Mesendoderm (in vitro differentiated cells): ENCODE results near the gene CHSY3.

Experiments used
- DNase-seq: peaks from one replicate; pipeline ENCODE4 v3.0.0; 2013
- H2AK5ac ChIP-seq: 2 replicates; pipeline ENCODE4 v1.6.1; 2013; ENCODE audit warnings: low read length, inconsistent platforms
- H2BK120ac ChIP-seq: 2 replicates; pipeline ENCODE4 v1.6.1; 2013; ENCODE audit warnings: low read depth, mild to moderate bottlenecking, low read length, moderate library complexity, mixed read lengths
- H2BK15ac ChIP-seq: replicated peaks from 2 replicates; pipeline ENCODE4 v1.6.1; 2013; ENCODE audit warnings: low read depth, mild to moderate bottlenecking, moderate library complexity
- H2BK5ac ChIP-seq: 2 replicates; pipeline ENCODE4 v1.6.1; 2013; ENCODE audit warnings: low read length, inconsistent platforms
- H3K18ac ChIP-seq: 2 replicates; pipeline ENCODE4 v1.6.1; 2013; ENCODE audit warnings: mild to moderate bottlenecking, low read length, mixed read lengths
- H3K23ac ChIP-seq: one replicate; pipeline ENCODE4 v1.6.1; 2013; ENCODE audit warnings: low read length
- H3K27ac ChIP-seq: 2 replicates; pipeline ENCODE4 v1.5.1; 2013; ENCODE audit warnings: low read depth, mild to moderate bottlenecking, inconsistent platforms, low read length, moderate library complexity
- H3K27me3 ChIP-seq: 2 replicates; pipeline ENCODE4 v1.6.1; 2013; ENCODE audit warnings: low read length, control low read depth, mild to moderate bottlenecking, inconsistent platforms; ENCODE audit not compliant: insufficient read depth, poor library complexity
- H3K36me3 ChIP-seq: 2 replicates; pipeline ENCODE4 v1.6.1; 2013; ENCODE audit warnings: low read length, inconsistent platforms; ENCODE audit not compliant: control insufficient read depth, insufficient read depth
- H3K4ac ChIP-seq: one replicate; pipeline ENCODE4 v1.6.1; 2013; ENCODE audit warnings: low read depth, mild to moderate bottlenecking, low read length, moderate library complexity
- H3K4me1 ChIP-seq: 2 replicates; pipeline ENCODE4 v1.6.1; 2013; ENCODE audit warnings: low read depth, low read length, inconsistent platforms; ENCODE audit not compliant: control insufficient read depth
- H3K4me2 ChIP-seq: 2 replicates; pipeline ENCODE4 v1.6.1; 2013; ENCODE audit warnings: low read length
- H3K4me3 ChIP-seq: 2 replicates; pipeline ENCODE4 v1.5.1; 2013; ENCODE audit warnings: mild to moderate bottlenecking, low read length
- H3K56ac ChIP-seq: one replicate; pipeline ENCODE4 v1.6.1; 2013; ENCODE audit warnings: low read length
- H3K79me1 ChIP-seq: 2 replicates; pipeline ENCODE4 v1.6.1; 2013; ENCODE audit warnings: low read length, inconsistent platforms
- H3K79me2 ChIP-seq: 2 replicates; pipeline ENCODE4 v1.6.1; 2013; ENCODE audit warnings: mild to moderate bottlenecking, low read length; ENCODE audit not compliant: control insufficient read depth, insufficient read depth
- H3K9ac ChIP-seq: 2 replicates; pipeline ENCODE4 v1.6.1; 2013; ENCODE audit warnings: low read length, inconsistent platforms
- H4K5ac ChIP-seq: one replicate; pipeline ENCODE4 v1.6.1; 2013; ENCODE audit warnings: low read length
- H4K8ac ChIP-seq: one replicate; pipeline ENCODE4 v1.6.1; 2013; ENCODE audit warnings: low read depth, mild to moderate bottlenecking, control low read depth, low read length, moderate library complexity
- WGBS: extraction: QIAGEN DNeasy Blood & Tissue Kit; methylation state at CpG from one replicate; pipeline ENCODE4 v1.1.7; 2013; ENCODE audit warnings: low lambda C conversion rate, missing lambda C conversion rate; ENCODE audit not compliant: insufficient coverage; ENCODE audit errors: extremely low coverage; 5-methylcytosine and 5-hydroxymethylcytosine counted together

The CHSY3 gene

GRCh38 chr5:130018641-130019040 lies 114.4 kb downstream of the CHSY3 start:
- H3K36me3 ChIP-seq = no peaks in the 10 kb centered on the region
- H3K4me2 ChIP-seq = no peak overlapping the region
- H3K4me1 ChIP-seq = peaks cover 1% of the 10 kb centered on the region
- H2AK5ac ChIP-seq = no peak overlapping the region
- no peak overlapping the region for H2BK120ac ChIP-seq
- H4K8ac ChIP-seq = no peak overlapping the region
- no peak overlapping the region for H3K23ac ChIP-seq
- H2BK5ac ChIP-seq = no peak overlapping the region
- no peak overlapping the region for H3K4me3 ChIP-seq
- H4K5ac ChIP-seq = no peak overlapping the region
- H3K56ac ChIP-seq = no peak overlapping the region
- no peaks in the 10 kb centered on the region for H3K79me2 ChIP-seq
- H3K27me3 ChIP-seq = no peaks in the 10 kb centered on the region
- no peak overlapping the region for H3K27ac ChIP-seq
- no peaks in the 10 kb centered on the region for H3K79me1 ChIP-seq
- H3K18ac ChIP-seq = no peak overlapping the region
- H3K9ac ChIP-seq = no peak overlapping the region
- no peak overlapping the region for H2BK15ac ChIP-seq
- no peak overlapping the region for H3K4ac ChIP-seq
- WGBS = no CpG with 5 or more reads among the region's 8 CpGs
- no peak for DNase-seq

GRCh38 chr5:130021000-130021399 lies 116.7 kb downstream of the CHSY3 start:
- Histone ChIP-seq H3K79me2 (no peaks in the 10 kb centered on the region), H4K8ac (no peak overlapping the region), H3K27me3 (no peaks in the 10 kb centered on the region), H3K56ac (no peak overlapping the region), H3K23ac (no peak overlapping the region), H2BK120ac (no peak overlapping the region), H3K4me3 (no peak overlapping the region), H3K27ac (no peak overlapping the region), H2BK15ac (no peak overlapping the region), H3K4me1 (peaks cover 1% of the 10 kb centered on the region), H3K9ac (no peak overlapping the region), H3K4ac (no peak overlapping the region), H4K5ac (no peak overlapping the region), H3K18ac (no peak overlapping the region), H3K4me2 (no peak overlapping the region), H3K79me1 (no peaks in the 10 kb centered on the region), H3K36me3 (no peaks in the 10 kb centered on the region), H2BK5ac (no peak overlapping the region), H2AK5ac (no peak overlapping the region)
- no peak for DNase-seq

- no peak for DNase-seq
- Histone ChIP-seq H3K4me2 (no peak overlapping the region), H3K4me3 (no peak overlapping the region), H2BK15ac (no peak overlapping the region), H3K18ac (no peak overlapping the region), H4K5ac (no peak overlapping the region), H3K9ac (no peak overlapping the region), H2BK120ac (no peak overlapping the region), H2BK5ac (no peak overlapping the region), H3K4ac (no peak overlapping the region), H3K27me3 (no peaks in the 10 kb centered on the region), H3K27ac (no peak overlapping the region), H3K4me1 (peaks cover 1% of the 10 kb centered on the region), H3K79me2 (no peaks in the 10 kb centered on the region), H3K79me1 (no peaks in the 10 kb centered on the region), H3K23ac (no peak overlapping the region), H4K8ac (no peak overlapping the region), H3K36me3 (no peaks in the 10 kb centered on the region), H2AK5ac (no peak overlapping the region), H3K56ac (no peak overlapping the region)
- no CpG with 5 or more reads among the region's 4 CpGs for WGBS
Measured at GRCh38 chr5:130021876-130022275, 117.6 kb downstream of the CHSY3 start.

GRCh38 chr5:130023604-130024003 lies 119.3 kb downstream of the CHSY3 start:
- Histone ChIP-seq H2BK15ac (no peak overlapping the region), H2BK120ac (no peak overlapping the region), H3K56ac (no peak overlapping the region), H3K23ac (no peak overlapping the region), H3K27ac (no peak overlapping the region), H4K5ac (no peak overlapping the region), H2BK5ac (no peak overlapping the region), H3K18ac (no peak overlapping the region), H3K4me2 (no peak overlapping the region), H3K9ac (no peak overlapping the region), H3K4me3 (no peak overlapping the region), H3K79me2 (no peaks in the 10 kb centered on the region), H2AK5ac (no peak overlapping the region), H3K27me3 (no peaks in the 10 kb centered on the region), H3K4ac (no peak overlapping the region), H3K36me3 (no peaks in the 10 kb centered on the region), H4K8ac (no peak overlapping the region), H3K79me1 (no peaks in the 10 kb centered on the region), H3K4me1 (peaks cover 1% of the 10 kb centered on the region)
- DNase-seq = no peak
- no CpG with 5 or more reads among the region's 3 CpGs for WGBS

GRCh38 chr5:130024006-130024405 lies 119.7 kb downstream of the CHSY3 start:
- Histone ChIP-seq H3K79me2 (no peaks in the 10 kb centered on the region), H2BK120ac (no peak overlapping the region), H3K27ac (no peak overlapping the region), H3K23ac (no peak overlapping the region), H3K4me3 (no peak overlapping the region), H3K4me2 (no peak overlapping the region), H3K4ac (no peak overlapping the region), H2BK5ac (no peak overlapping the region), H2AK5ac (no peak overlapping the region), H3K27me3 (no peaks in the 10 kb centered on the region), H3K36me3 (no peaks in the 10 kb centered on the region), H2BK15ac (no peak overlapping the region), H3K9ac (no peak overlapping the region), H3K56ac (no peak overlapping the region), H3K79me1 (no peaks in the 10 kb centered on the region), H4K8ac (no peak overlapping the region), H3K18ac (no peak overlapping the region), H3K4me1 (peaks cover 1% of the 10 kb centered on the region), H4K5ac (no peak overlapping the region)
- DNase-seq = no peak

- no peak for DNase-seq
- H3K4me1 ChIP-seq = no peaks in the 10 kb centered on the region
- no peak overlapping the region for H3K56ac ChIP-seq
- WGBS = no CpG with 5 or more reads among the region's 1 CpG
- no peak overlapping the region for H2AK5ac ChIP-seq
- H3K23ac ChIP-seq = no peak overlapping the region
- H3K4me2 ChIP-seq = no peak overlapping the region
- H3K79me1 ChIP-seq = no peaks in the 10 kb centered on the region
- H2BK15ac ChIP-seq = no peak overlapping the region
- H3K9ac ChIP-seq = no peak overlapping the region
- H4K8ac ChIP-seq = no peak overlapping the region
- no peak overlapping the region for H2BK120ac ChIP-seq
- no peaks in the 10 kb centered on the region for H3K36me3 ChIP-seq
- no peak overlapping the region for H3K4ac ChIP-seq
- no peaks in the 10 kb centered on the region for H3K79me2 ChIP-seq
- H3K18ac ChIP-seq = no peak overlapping the region
- no peak overlapping the region for H4K5ac ChIP-seq
- H2BK5ac ChIP-seq = no peak overlapping the region
- H3K4me3 ChIP-seq = no peak overlapping the region
- no peak overlapping the region for H3K27ac ChIP-seq
- H3K27me3 ChIP-seq = no peaks in the 10 kb centered on the region
Measured at GRCh38 chr5:130025511-130025910, 121.2 kb downstream of the CHSY3 start.
